Colonic mucosa (tissue), 4 donors: Measurements from ENCODE around the gene ITPR2. TPM values are rescaled to one million over a fixed set of nuclear protein-coding genes. Genes with fewer than 3 reads are reported as not detected.
"Not testable (repeated sequence)": the region's sequence is repeated elsewhere in the genome, so short reads cannot be mapped to it uniquely, and the experiment has no call there.

Experiments used
- DNase-seq: peaks from one replicate; pipeline ENCODE4 v3.0.0-alpha.2; 2020
- H3K27ac ChIP-seq: fragments of 200-600 bp; one replicate; pipeline ENCODE4 v1.8.0; 2021
- H3K27me3 ChIP-seq: fragments of 200-600 bp; one replicate; pipeline ENCODE4 v1.8.0; 2021
- H3K36me3 ChIP-seq: fragments of 200-600 bp; one replicate; pipeline ENCODE4 v1.8.0; 2021
- H3K4me1 ChIP-seq: fragments of 200-600 bp; one replicate; pipeline ENCODE4 v1.8.0; 2021; ENCODE audit warnings: mild to moderate bottlenecking
- H3K4me3 ChIP-seq: fragments of 200-600 bp; one replicate; pipeline ENCODE4 v1.8.0; 2021
- H3K9ac ChIP-seq, 2 donors: one replicate each; pipeline ENCODE4 v1.7.0; 2013; ENCODE audit warnings: control low read depth in 2 of 2, low read depth in 2 of 2, low read length in 2 of 2
- H3K9me3 ChIP-seq: fragments of 200-600 bp; one replicate; pipeline ENCODE4 v1.8.0; 2021
- CTCF ChIP-seq: fragments of 200-600 bp; IDR thresholded peaks from one replicate; pipeline ENCODE4 v1.8.0; 2022; ENCODE audit warnings: antibody characterized with exemption, mild to moderate bottlenecking
- intact Hi-C: fragments of 100-400 bp; cut with DNase I; formaldehyde crosslinking; loops from one replicate; pipeline ENCODE4 v1.14.1; 2022
- total RNA-seq, 2 donors: library from RNA; stranded (reverse); fragmentation: NEBNext Ultra II Directional in 1 of 2; extraction: Animal tissue kit (Norgen Biotek cat#: 25700) in 1 of 2; gene quantifications; one replicate each; pipeline ENCODE4 v1.2.1, GENCODE V29; 2021
- donor health status: healthy.
- donor health status: DM: no; HTN: no; CAD: no.
- donor health status: DM: no; HTN: no; CAD: no.

Gene ITPR2
- total RNA-seq, 2 donors from 2014 or later = 15.9 to 39.3 TPM

- no peaks in the 10 kb centered on the region for H3K9me3 ChIP-seq
- no peak overlapping the region for H3K4me3 ChIP-seq
- no peak for TF ChIP-seq CTCF
- no peaks in the 10 kb centered on the region for H3K4me1 ChIP-seq
- no peak overlapping the region for H3K27ac ChIP-seq
- H3K27me3 ChIP-seq = no peaks in the 10 kb centered on the region
- intact Hi-C loops = no loop called here
- no peak overlapping the region for H3K9ac ChIP-seq
- DNase-seq = no peak
- H3K36me3 ChIP-seq = peaks cover 5% of the 10 kb centered on the region
Observed at GRCh38 chr12:26686408-26686807, 146.6 kb downstream of the ITPR2 start.

GRCh38 chr12:26684101-26684500, 148.9 kb downstream of the ITPR2 start:
- Histone ChIP-seq H3K9me3 (no peaks in the 10 kb centered on the region), H3K4me1 (no peaks in the 10 kb centered on the region), H3K27ac (no peak overlapping the region), H3K4me3 (no peak overlapping the region), H3K36me3 (peaks cover 5% of the 10 kb centered on the region), H3K9ac (no peak overlapping the region), H3K27me3 (no peaks in the 10 kb centered on the region)
- intact Hi-C loops = no loop called here
- DNase-seq = no peak
- no peak for TF ChIP-seq CTCF

GRCh38 chr12:26683443-26683842, 149.6 kb downstream of the ITPR2 start:
- H3K27me3 ChIP-seq = no peaks in the 10 kb centered on the region
- H3K4me3 ChIP-seq = no peak overlapping the region
- intact Hi-C loops = no loop called here
- H3K27ac ChIP-seq = no peak overlapping the region
- TF ChIP-seq CTCF = no peak
- no peak overlapping the region for H3K9ac ChIP-seq
- peaks cover 6% of the 10 kb centered on the region for H3K4me1 ChIP-seq
- H3K9me3 ChIP-seq = no peaks in the 10 kb centered on the region
- DNase-seq = no peak
- H3K36me3 ChIP-seq = peaks cover 5% of the 10 kb centered on the region

GRCh38 chr12:26680727-26681455, 152.1 kb downstream of the ITPR2 start:
- no peak for DNase-seq
- no peak overlapping the region for H3K27ac ChIP-seq
- TF ChIP-seq CTCF = no peak
- no peak overlapping the region for H3K9ac ChIP-seq
- H3K9me3 ChIP-seq = no peaks in the 10 kb centered on the region
- no peak overlapping the region for H3K4me3 ChIP-seq
- intact Hi-C loops = no loop called here
- H3K27me3 ChIP-seq = no peaks in the 10 kb centered on the region
- peaks cover 5% of the 10 kb centered on the region for H3K36me3 ChIP-seq
- peaks cover 7% of the 10 kb centered on the region for H3K4me1 ChIP-seq

GRCh38 chr12:26678697-26679660, 154.0 kb downstream of the ITPR2 start:
- TF ChIP-seq CTCF = no peak
- Histone ChIP-seq H3K27me3 (no peaks in the 10 kb centered on the region), H3K36me3 (peaks cover 5% of the 10 kb centered on the region), H3K9me3 (no peaks in the 10 kb centered on the region), H3K4me1 (peaks cover 7% of the 10 kb centered on the region), H3K4me3 (no peak overlapping the region), H3K9ac (no peak overlapping the region), H3K27ac (no peak overlapping the region)
- no peak for DNase-seq
- intact Hi-C loops = no loop called here

GRCh38 chr12:26671487-26671886, 161.5 kb downstream of the ITPR2 start:
- H3K9ac ChIP-seq, H3K27ac ChIP-seq, H3K9me3 ChIP-seq, H3K4me3 ChIP-seq, H3K4me1 ChIP-seq, H3K27me3 ChIP-seq, H3K36me3 ChIP-seq, intact Hi-C loops, DNase-seq: not testable (repeated sequence)
